ENCODE results near the gene TCF7L2. TPM values are rescaled to one million over a fixed set of nuclear protein-coding genes. Genes with fewer than 3 reads are reported as not detected.

The TCF7L2 gene
- total RNA-seq, 2 experiments from 2014 or later: 1.3 to 8.5 TPM

GRCh38 chr10:113165673-113166072, 215.6 kb downstream of the TCF7L2 start:
- CTCF ChIA-PET (ENCODE audit: unreplicated experiment): no interaction called here
- no TSS peak for BruUV-seq (replicated peaks)
- intact Hi-C loops (cut with micrococcal nuclease; ENCODE audit: unreplicated experiment): no loop called here

GRCh38 chr10:113167702-113168101, 217.7 kb downstream of the TCF7L2 start:
- H4K20me1 ChIP-seq (ENCODE audit: insufficient read depth, low read length): no peaks in the 10 kb centered on the region
- CTCF ChIA-PET (ENCODE audit: unreplicated experiment): no interaction called here
- H3K27ac ChIP-seq (ENCODE audit: low read depth, low read length, poor library complexity, severe bottlenecking): no peak overlapping the region
- no peak for TF ChIP-seq CTCF (conservative IDR thresholded peaks at IDR 0.05; ENCODE audit: low read length)
- TF ChIP-seq EZH2phosphoT487 (IDR thresholded peaks at IDR 0.05; ENCODE audit: borderline replicate concordance, low read depth, low read length): no peak
- H3K79me2 ChIP-seq (ENCODE audit: insufficient read depth, low read depth, low read length): no peaks in the 10 kb centered on the region
- POLR2A ChIA-PET: no interaction called here
- no peak overlapping the region for H3K4me2 ChIP-seq (ENCODE audit: low read length)
- H3K36me3 ChIP-seq (ENCODE audit: insufficient read depth, low read length): no peaks in the 10 kb centered on the region
- BruUV-seq (replicated peaks): no TSS peak
- no peak for DNase-seq (ENCODE audit: low spot score)
- H3K9me3 ChIP-seq (ENCODE audit: low read length): no peaks in the 10 kb centered on the region
- H3K4me3 ChIP-seq (ENCODE audit: low read depth, low read length, poor library complexity, severe bottlenecking): no peak overlapping the region
- H3K9me2 ChIP-seq (ENCODE audit: insufficient read depth, low read length): no peaks in the 10 kb centered on the region
- H3K4me1 ChIP-seq (ENCODE audit: insufficient read depth, low read length, poor library complexity, severe bottlenecking): no peaks in the 10 kb centered on the region
- intact Hi-C loops (cut with micrococcal nuclease; ENCODE audit: unreplicated experiment): no loop called here
- H2AFZ ChIP-seq (ENCODE audit: low read length): no peak overlapping the region

More at GRCh38 chr10:113165673-113166072, 215.6 kb downstream of the TCF7L2 start:
- Histone ChIP-seq H3K4me2 (ENCODE audit: low read length) (no peak overlapping the region), H3K27ac (ENCODE audit: low read depth, low read length, poor library complexity, severe bottlenecking) (no peak overlapping the region), H3K4me3 (ENCODE audit: low read depth, low read length, poor library complexity, severe bottlenecking) (no peak overlapping the region), H3K36me3 (ENCODE audit: insufficient read depth, low read length) (no peaks in the 10 kb centered on the region), H3K9me2 (ENCODE audit: insufficient read depth, low read length) (no peaks in the 10 kb centered on the region), H3K4me1 (ENCODE audit: insufficient read depth, low read length, poor library complexity, severe bottlenecking) (no peaks in the 10 kb centered on the region), H3K79me2 (ENCODE audit: insufficient read depth, low read depth, low read length) (no peaks in the 10 kb centered on the region), H3K9me3 (ENCODE audit: low read length) (no peaks in the 10 kb centered on the region), H4K20me1 (ENCODE audit: insufficient read depth, low read length) (no peaks in the 10 kb centered on the region), H2AFZ (ENCODE audit: low read length) (no peak overlapping the region)
- POLR2A ChIA-PET: interaction anchor here (0.6 to 0.7 kb wide), 2 partner anchors 13 to 403 kb away, joined by 3 to 4 read pairs; no protein-coding TSS in a partner anchor
- no peak for TF ChIP-seq EZH2phosphoT487 (IDR thresholded peaks at IDR 0.05; ENCODE audit: borderline replicate concordance, low read depth, low read length)
- no peak for TF ChIP-seq CTCF (conservative IDR thresholded peaks at IDR 0.05; ENCODE audit: low read length)
- no peak for DNase-seq (ENCODE audit: low spot score)

- DNase-seq (ENCODE audit: low spot score): no peak
- Histone ChIP-seq H3K4me1 (ENCODE audit: insufficient read depth, low read length, poor library complexity, severe bottlenecking) (no peaks in the 10 kb centered on the region), H3K9me3 (ENCODE audit: low read length) (no peaks in the 10 kb centered on the region), H3K27ac (ENCODE audit: low read depth, low read length, poor library complexity, severe bottlenecking) (no peak overlapping the region), H2AFZ (ENCODE audit: low read length) (no peak overlapping the region), H3K4me3 (ENCODE audit: low read depth, low read length, poor library complexity, severe bottlenecking) (no peak overlapping the region), H3K79me2 (ENCODE audit: insufficient read depth, low read depth, low read length) (no peaks in the 10 kb centered on the region), H3K9me2 (ENCODE audit: insufficient read depth, low read length) (no peaks in the 10 kb centered on the region), H3K4me2 (ENCODE audit: low read length) (no peak overlapping the region), H4K20me1 (ENCODE audit: insufficient read depth, low read length) (no peaks in the 10 kb centered on the region), H3K36me3 (ENCODE audit: insufficient read depth, low read length) (no peaks in the 10 kb centered on the region)
- ChIA-PET CTCF (ENCODE audit: unreplicated experiment) (no interaction called here), POLR2A (no interaction called here)
- no peak for TF ChIP-seq CTCF (conservative IDR thresholded peaks at IDR 0.05; ENCODE audit: low read length)
- no peak for TF ChIP-seq EZH2phosphoT487 (IDR thresholded peaks at IDR 0.05; ENCODE audit: borderline replicate concordance, low read depth, low read length)
- intact Hi-C loops (cut with micrococcal nuclease; ENCODE audit: unreplicated experiment): no loop called here
- no TSS peak for BruUV-seq (replicated peaks)
These were observed 218.5 kb downstream of the TCF7L2 start for GRCh38 chr10:113168584-113168983.
